ENCODE measurements around the gene AGAP1. TPM values are rescaled to one million over a fixed set of nuclear protein-coding genes. Genes with fewer than 3 reads are reported as not detected.

AGAP1 gene
- total RNA-seq, 6 experiments from 2014 or later, result 14.1 to 16.0 (median 15.1) TPM

GRCh38 chr2:235773188-235773928 lies 279.5 kb downstream of the AGAP1 start:
- Mint-ChIP-seq H3K36me3 (ENCODE audit: low read depth) (no peaks in the 10 kb centered on the region), H3K27me3 (ENCODE audit: insufficient read depth) (no peaks in the 10 kb centered on the region; the same call in 1 of the 2 replicates), H3K27ac (no peak overlapping the region), H3K4me3 (no peak overlapping the region), H3K4me1 (ENCODE audit: low read depth) (no peaks in the 10 kb centered on the region), H3K9me3 (no peaks in the 10 kb centered on the region)
- no peak for DNase-seq
- TF ChIP-seq CTCF (IDR thresholded peaks at IDR 0.05), result no peak

GRCh38 chr2:235774153-235774870 lies 280.5 kb downstream of the AGAP1 start:
- Mint-ChIP-seq H3K4me1 (ENCODE audit: low read depth) (no peaks in the 10 kb centered on the region), H3K27ac (no peak overlapping the region), H3K27me3 (ENCODE audit: insufficient read depth) (no peaks in the 10 kb centered on the region; the same call in none of the 2 replicates), H3K36me3 (ENCODE audit: low read depth) (no peaks in the 10 kb centered on the region), H3K4me3 (no peak overlapping the region), H3K9me3 (no peaks in the 10 kb centered on the region)
- no peak for DNase-seq
- TF ChIP-seq CTCF (IDR thresholded peaks at IDR 0.05), result no peak

- H3K4me1 Mint-ChIP-seq (ENCODE audit: low read depth), result no peaks in the 10 kb centered on the region
- no peak overlapping the region for H3K4me3 Mint-ChIP-seq
- DNase-seq, result no peak
- H3K36me3 Mint-ChIP-seq (ENCODE audit: low read depth), result no peaks in the 10 kb centered on the region
- no peak overlapping the region for H3K27ac Mint-ChIP-seq
- no peaks in the 10 kb centered on the region; the same call in 1 of the 2 replicates for H3K27me3 Mint-ChIP-seq (ENCODE audit: insufficient read depth)
- H3K9me3 Mint-ChIP-seq, result no peaks in the 10 kb centered on the region
- no peak for TF ChIP-seq CTCF (IDR thresholded peaks at IDR 0.05)
These were observed 282.7 kb downstream of the AGAP1 start for GRCh38 chr2:235776531-235776930.

- TF ChIP-seq CTCF (IDR thresholded peaks at IDR 0.05), result peak; percentile 93
- Mint-ChIP-seq H3K4me1 (ENCODE audit: low read depth) (no peaks in the 10 kb centered on the region), H3K36me3 (ENCODE audit: low read depth) (no peaks in the 10 kb centered on the region), H3K9me3 (no peaks in the 10 kb centered on the region), H3K27ac (no peak overlapping the region), H3K27me3 (ENCODE audit: insufficient read depth) (no peaks in the 10 kb centered on the region; the same call in 1 of the 2 replicates), H3K4me3 (no peak overlapping the region)
- DNase-seq, result peak; percentile 58
These were observed 285.6 kb downstream of the AGAP1 start for GRCh38 chr2:235779444-235779896.

GRCh38 chr2:235780401-235780800 lies 286.6 kb downstream of the AGAP1 start:
- Mint-ChIP-seq H3K36me3 (ENCODE audit: low read depth) (no peaks in the 10 kb centered on the region), H3K27ac (no peak overlapping the region), H3K27me3 (ENCODE audit: insufficient read depth) (no peaks in the 10 kb centered on the region; the same call in 1 of the 2 replicates), H3K4me1 (ENCODE audit: low read depth) (no peaks in the 10 kb centered on the region), H3K4me3 (no peak overlapping the region), H3K9me3 (no peaks in the 10 kb centered on the region)
- TF ChIP-seq CTCF (IDR thresholded peaks at IDR 0.05), result no peak
- no peak for DNase-seq

All from HFFc6 (cell line).